Heart left ventricle (tissue), 16 donors: Measurements from ENCODE around the gene SYTL5. TPM values are rescaled to one million over a fixed set of nuclear protein-coding genes. Genes with fewer than 3 reads are reported as not detected.

Experiments used
- ATAC-seq, 4 donors: fragments of 200-7000 bp; cut with Tn5 transposase; one replicate each; pipeline ENCODE4 v1.9.1; 2020 to 2022; ENCODE audit warnings: moderate library complexity in 4 of 4, mild to moderate bottlenecking in 3 of 4, moderate number of reproducible peaks in 1 of 4
- DNase-seq, 5 donors: peaks; one replicate each; pipeline ENCODE4 v3.0.0-alpha.2; 2020
- H3K27ac ChIP-seq, 12 donors: fragments of 200-600 bp; sonication (generic) in 4 of 12; one replicate each; pipeline versions ENCODE4 v1.5.0 to v1.8.0; 2016 to 2022; ENCODE audit warnings: mild to moderate bottlenecking in 2 of 12
- H3K27me3 ChIP-seq, 9 donors: fragments of 200-600 bp; sonication (generic) in 2 of 9; one replicate each; pipeline versions ENCODE4 v1.5.1 to v1.8.0; 2016 to 2022; ENCODE audit warnings: mild to moderate bottlenecking in 3 of 9
- H3K36me3 ChIP-seq, 9 donors: fragments of 200-600 bp; sonication (generic) in 2 of 9; one replicate each; pipeline versions ENCODE4 v1.5.0 to v1.8.0; 2018 to 2022; ENCODE audit warnings: mild to moderate bottlenecking in 2 of 9
- H3K4me1 ChIP-seq, 12 donors: fragments of 200-600 bp; sonication (generic) in 4 of 12; one replicate each; pipeline versions ENCODE4 v1.5.0 to v1.8.0; 2016 to 2022; ENCODE audit warnings: mild to moderate bottlenecking in 3 of 12
- H3K4me3 ChIP-seq, 12 donors: fragments of 200-600 bp; sonication (generic) in 4 of 12; one replicate each; pipeline versions ENCODE4 v1.5.0 to v1.8.0; 2017 to 2022; ENCODE audit warnings: mild to moderate bottlenecking in 9 of 12, moderate library complexity in 4 of 12
- H3K9me3 ChIP-seq, 12 donors: fragments of 200-600 bp; sonication (generic) in 4 of 12; one replicate each; pipeline versions ENCODE4 v1.5.0 to v1.8.0; 2016 to 2022; ENCODE audit warnings: mild to moderate bottlenecking in 1 of 12
- CTCF ChIP-seq, 12 donors: fragments of 200-600 bp; sonication (generic) in 4 of 12; IDR thresholded peaks; one replicate each; pipeline versions ENCODE4 v1.5.0 to v1.8.0; 2018 to 2022; ENCODE audit warnings: antibody characterized with exemption in 12 of 12, mild to moderate bottlenecking in 5 of 12
- POLR2A ChIP-seq, 2 donors: fragments of 450-650 bp; IDR thresholded peaks; one replicate each; pipeline ENCODE4 v1.6.1; 2017; ENCODE audit warnings: antibody characterized with exemption in 2 of 2, mild to moderate bottlenecking in 2 of 2, moderate library complexity in 2 of 2
- WGBS, 4 donors: extraction: QIAGEN DNeasy Blood & Tissue Kit in 2 of 4; methylation state at CpG; one replicate each; pipeline versions ENCODE4 v1.1.5 to v1.1.7; 2013 to 2018; 5-methylcytosine and 5-hydroxymethylcytosine counted together
- intact Hi-C, 10 donors: fragments of 100-400 bp; cut with DNase I; formaldehyde crosslinking; loops; one replicate each; pipeline versions ENCODE4 v1.11.1 to v1.14.2; 2022
- polyA plus RNA-seq, 2 donors: library from polyadenylated mRNA; stranded (reverse); fragments of 200-250 nt; gene quantifications; one replicate each; pipeline ENCODE4 v1.2.3, GENCODE V29; 2013
- total RNA-seq, 9 donors: library from RNA; depleted of rRNA in 2 of 9; stranded (reverse); fragments of >200 nt in 2 of 9; fragmentation: NEBNext Ultra II Directional in 3 of 9; extraction: Animal tissue kit (Norgen Biotek cat#: 25700) in 3 of 9; gene quantifications; one replicate each; pipeline versions ENCODE4 v1.1.0 to v1.2.4, GENCODE V29; 2016 to 2023
- donor health status: ischemic (EF 13 %, LVEDD 7.1; RV severe dilation, severe dysfunction).
- donor health status: healthy with polysubstance abuse.
- donor health status: DM: no; HTN: yes; CAD: no.
- donor health status: DM: no; HTN: no; CAD: no.
- donor health status: ischemic (EF 25% LVEDD 6.9; RV normal size, moderate dysfunction).
- donor health status: ischemic (EF 25% LVEDD 5.7; RV mildly dilated, moderate dysfunction).
- donor health status: healthy.
- donor health status: DM: yes; HTN: yes; CAD: no.
- donor health status: ischemic (EF 35%, LVEDD 5.7; RV mildly dilated, moderate dysfunction).
- donor health status: nonischemic (EF 11% LVEDD 7.7; RV severe dilation, severe dysfunction).
- donor health status: DM: yes; HTN: yes; CAD: no.
- donor health status: PGD.
- donor health status: ischemic (EF 29% LVEDD 5.4; RV normal size, mild dysfunction).
- donor health status: nonischemic (EF 23%, LVEDD 6.1; RV moderate dilation, normal function).

The SYTL5 gene
- total and polyA plus RNA-seq, 11 donors = 0.04 to 2.8 (median 0.29) TPM; not detected in 2

GRCh38 chrX:38112566-38112965 is 106.2 kb downstream of the SYTL5 start:
- Histone ChIP-seq H3K27me3 (no peaks in the 10 kb centered on the region), H3K27ac (no peak overlapping the region), H3K4me3 (no peak overlapping the region), H3K4me1 (no peaks in the 10 kb centered on the region), H3K36me3 (no peaks in the 10 kb centered on the region), H3K9me3 (no peaks in the 10 kb centered on the region)
- ATAC-seq = no peak
- 50 to 58% (median 51%) methylated on average over 4 of the region's 4 CpGs for WGBS, 4 donors
- DNase-seq = no peak
- intact Hi-C loops = no loop called here
- no peak for TF ChIP-seq CTCF (IDR thresholded peaks at IDR 0.05)
- no peak for TF ChIP-seq POLR2A (IDR thresholded peaks at IDR 0.05)

GRCh38 chrX:38116706-38117105 is 110.4 kb downstream of the SYTL5 start:
- Histone ChIP-seq H3K4me3 (no peak overlapping the region), H3K27me3 (no peaks in the 10 kb centered on the region), H3K4me1 (no peaks in the 10 kb centered on the region), H3K27ac (no peak overlapping the region), H3K9me3 (no peaks in the 10 kb centered on the region), H3K36me3 (no peaks in the 10 kb centered on the region)
- WGBS, 4 donors = 69 to 86% (median 79%) methylated on average over 1 of the region's 1 CpG
- ATAC-seq (no peak), DNase-seq (no peak)
- intact Hi-C loops = no loop called here
- TF ChIP-seq CTCF (IDR thresholded peaks at IDR 0.05) = no peak
- TF ChIP-seq POLR2A (IDR thresholded peaks at IDR 0.05) = no peak

- Histone ChIP-seq H3K27me3 (no peaks in the 10 kb centered on the region), H3K36me3 (no peaks in the 10 kb centered on the region), H3K4me3 (no peak overlapping the region), H3K9me3 (no peaks in the 10 kb centered on the region), H3K27ac (no peak overlapping the region), H3K4me1 (no peaks in the 10 kb centered on the region)
- no peak for ATAC-seq
- no peak for DNase-seq
- TF ChIP-seq POLR2A (IDR thresholded peaks at IDR 0.05) (no peak), CTCF (IDR thresholded peaks at IDR 0.05) (no peak)
- WGBS, 4 donors = 45 to 73% (median 69%) methylated on average over 7 of the region's 7 CpGs
- intact Hi-C loops = no loop called here
Measured at GRCh38 chrX:38117485-38117884, 111.1 kb downstream of the SYTL5 start.

GRCh38 chrX:38124000-38124399 is 117.6 kb downstream of the SYTL5 start:
- intact Hi-C loops = no loop called here
- H3K4me3 ChIP-seq = no peak overlapping the region
- ATAC-seq (no peak), DNase-seq (no peak)
- TF ChIP-seq CTCF (IDR thresholded peaks at IDR 0.05) (no peak), POLR2A (IDR thresholded peaks at IDR 0.05) (no peak)
- no peaks in the 10 kb centered on the region for H3K9me3 ChIP-seq
- H3K36me3 ChIP-seq = no peaks in the 10 kb centered on the region
- H3K27ac ChIP-seq = no peak overlapping the region
- no peaks in the 10 kb centered on the region for H3K27me3 ChIP-seq
- H3K4me1 ChIP-seq = no peaks in the 10 kb centered on the region
- WGBS, 4 donors = 43 to 68% (median 56%) methylated on average over 1 of the region's 1 CpG
